ENCODE measurements around the gene TMEM19.

TMEM19 gene

DNA sequence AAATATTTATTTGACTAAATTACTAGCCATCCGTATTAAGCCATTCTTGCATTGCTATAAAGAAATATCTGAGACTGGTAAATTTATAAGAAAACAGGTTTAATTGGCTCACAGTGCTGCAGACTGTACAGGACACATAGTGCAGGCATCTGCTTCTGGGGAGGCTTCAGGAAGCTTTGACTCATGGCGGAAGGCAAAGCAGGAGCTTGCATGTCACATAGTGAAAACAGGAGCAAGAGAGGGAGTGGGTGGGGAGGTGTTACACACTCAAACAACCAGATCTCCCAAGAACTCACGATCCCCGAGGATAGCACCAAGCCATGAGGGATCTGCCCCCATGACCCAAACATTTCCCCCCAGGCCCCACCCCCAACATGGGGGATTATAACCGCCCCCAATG, 42.1 kb downstream of the TMEM19 start:
- no peak for DNase-seq (ENCODE audit: insufficient read length, low spot score)
- FAIRE-seq, result no peak
- TF ChIP-seq, protein P1, sequence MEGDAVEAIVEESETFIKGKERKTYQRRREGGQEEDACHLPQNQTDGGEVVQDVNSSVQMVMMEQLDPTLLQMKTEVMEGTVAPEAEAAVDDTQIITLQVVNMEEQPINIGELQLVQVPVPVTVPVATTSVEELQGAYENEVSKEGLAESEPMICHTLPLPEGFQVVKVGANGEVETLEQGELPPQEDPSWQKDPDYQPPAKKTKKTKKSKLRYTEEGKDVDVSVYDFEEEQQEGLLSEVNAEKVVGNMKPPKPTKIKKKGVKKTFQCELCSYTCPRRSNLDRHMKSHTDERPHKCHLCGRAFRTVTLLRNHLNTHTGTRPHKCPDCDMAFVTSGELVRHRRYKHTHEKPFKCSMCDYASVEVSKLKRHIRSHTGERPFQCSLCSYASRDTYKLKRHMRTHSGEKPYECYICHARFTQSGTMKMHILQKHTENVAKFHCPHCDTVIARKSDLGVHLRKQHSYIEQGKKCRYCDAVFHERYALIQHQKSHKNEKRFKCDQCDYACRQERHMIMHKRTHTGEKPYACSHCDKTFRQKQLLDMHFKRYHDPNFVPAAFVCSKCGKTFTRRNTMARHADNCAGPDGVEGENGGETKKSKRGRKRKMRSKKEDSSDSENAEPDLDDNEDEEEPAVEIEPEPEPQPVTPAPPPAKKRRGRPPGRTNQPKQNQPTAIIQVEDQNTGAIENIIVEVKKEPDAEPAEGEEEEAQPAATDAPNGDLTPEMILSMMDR (IDR thresholded peaks at IDR 0.05; ENCODE audit: insufficient read depth, missing control alignments), result no peak

DNA sequence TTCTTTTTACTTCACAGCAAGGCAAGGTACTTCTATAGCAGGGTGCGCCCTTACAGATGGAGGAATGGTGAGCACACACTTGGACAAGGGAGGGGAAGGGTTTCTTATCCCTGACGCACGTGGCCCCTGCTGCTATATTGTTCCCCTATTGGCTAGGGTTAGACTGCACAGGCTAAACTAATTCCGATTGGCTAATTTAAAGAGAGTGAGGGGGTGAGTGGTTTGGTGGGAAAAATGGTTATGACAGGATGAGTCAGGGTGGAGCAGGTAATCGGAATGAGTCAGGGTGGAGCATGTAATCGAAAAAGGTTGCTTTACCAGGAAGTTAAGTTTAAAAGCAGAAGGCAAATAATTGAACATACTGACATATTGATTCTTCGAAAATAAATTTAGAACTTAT, 45.1 kb downstream of the TMEM19 start:
- TF ChIP-seq, protein P1 (IDR thresholded peaks at IDR 0.05; ENCODE audit: insufficient read depth, missing control alignments), result no peak
- FAIRE-seq (no peak), DNase-seq (ENCODE audit: insufficient read length, low spot score) (no peak)

GRCh38 chr12:71731439-71732356, 45.8 kb downstream of the TMEM19 start:
- DNase-seq (ENCODE audit: insufficient read length, low spot score) (no peak), FAIRE-seq (no peak)
- TF ChIP-seq, protein P1 (IDR thresholded peaks at IDR 0.05; ENCODE audit: insufficient read depth, missing control alignments), result no peak

DNA sequence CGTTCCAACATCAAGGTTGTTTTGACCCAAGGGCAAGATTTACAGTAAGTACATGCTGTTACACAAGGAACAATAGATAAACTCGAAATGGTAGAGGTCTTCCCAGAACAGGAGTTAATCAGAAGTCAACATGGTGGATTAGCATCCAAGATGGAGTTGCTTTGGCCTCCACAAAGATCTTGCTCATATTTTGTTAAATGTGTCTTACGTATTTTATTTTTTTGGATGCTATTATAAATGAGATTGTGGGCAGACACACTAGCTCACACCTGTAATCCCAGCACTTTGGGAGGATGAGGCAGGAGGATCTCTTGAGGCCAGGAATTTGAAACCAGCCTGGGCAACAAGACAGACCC, 46.5 kb downstream of the TMEM19 start:
- TF ChIP-seq, protein P1 (IDR thresholded peaks at IDR 0.05; ENCODE audit: insufficient read depth, missing control alignments), result no peak
- FAIRE-seq (no peak), DNase-seq (ENCODE audit: insufficient read length, low spot score) (no peak)

- FAIRE-seq, result no peak
- DNase-seq (ENCODE audit: insufficient read length, low spot score), result no peak
- TF ChIP-seq, protein P1 (IDR thresholded peaks at IDR 0.05; ENCODE audit: insufficient read depth, missing control alignments), result no peak
Observed at GRCh38 chr12:71737197-71737596, 51.3 kb downstream of the TMEM19 start.

- FAIRE-seq, result no peak
- DNase-seq (ENCODE audit: insufficient read length, low spot score), result no peak
- TF ChIP-seq, protein P1 (IDR thresholded peaks at IDR 0.05; ENCODE audit: insufficient read depth, missing control alignments), result no peak
Observed at GRCh38 chr12:71742998-71743397, 57.1 kb downstream of the TMEM19 start.
